ENCODE results near the gene KHDRBS2. TPM values are rescaled to one million over a fixed set of nuclear protein-coding genes. Genes with fewer than 3 reads are reported as not detected.

The KHDRBS2 gene
- total RNA-seq, 1 donor from 2014 or later: not detected

DNA sequence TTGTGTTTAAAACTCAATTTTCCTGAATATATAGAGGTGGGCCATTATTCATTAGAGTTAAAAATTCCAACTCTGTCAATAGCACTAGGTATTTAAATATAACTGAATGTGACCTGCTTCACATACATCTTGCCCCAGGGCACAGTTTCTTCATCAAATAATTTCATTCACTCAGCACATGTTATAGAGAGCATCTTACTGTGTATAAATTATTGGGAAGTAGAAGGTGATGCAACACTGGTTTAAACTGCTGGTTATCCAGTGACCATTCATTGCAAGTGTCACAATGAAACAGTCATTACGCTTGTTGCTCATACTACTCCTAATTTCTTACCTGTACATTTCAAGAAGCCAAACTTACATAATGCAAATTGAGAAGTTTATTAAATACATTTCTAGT, 93.4 kb downstream of the KHDRBS2 start:
- Histone ChIP-seq H3K4me3 (no peak overlapping the region), H3K27me3 (ENCODE audit: low read depth) (no peaks in the 10 kb centered on the region), H3K9me3 (replicated peaks) (peaks cover 9% of the 10 kb centered on the region), H3K27ac (replicated peaks) (no peak overlapping the region), H3K4me1 (no peaks in the 10 kb centered on the region), H3K36me3 (no peaks in the 10 kb centered on the region)
- no peak for DNase-seq
- intact Hi-C loops (cut with micrococcal nuclease): no loop called here
- TF ChIP-seq, protein P1, sequence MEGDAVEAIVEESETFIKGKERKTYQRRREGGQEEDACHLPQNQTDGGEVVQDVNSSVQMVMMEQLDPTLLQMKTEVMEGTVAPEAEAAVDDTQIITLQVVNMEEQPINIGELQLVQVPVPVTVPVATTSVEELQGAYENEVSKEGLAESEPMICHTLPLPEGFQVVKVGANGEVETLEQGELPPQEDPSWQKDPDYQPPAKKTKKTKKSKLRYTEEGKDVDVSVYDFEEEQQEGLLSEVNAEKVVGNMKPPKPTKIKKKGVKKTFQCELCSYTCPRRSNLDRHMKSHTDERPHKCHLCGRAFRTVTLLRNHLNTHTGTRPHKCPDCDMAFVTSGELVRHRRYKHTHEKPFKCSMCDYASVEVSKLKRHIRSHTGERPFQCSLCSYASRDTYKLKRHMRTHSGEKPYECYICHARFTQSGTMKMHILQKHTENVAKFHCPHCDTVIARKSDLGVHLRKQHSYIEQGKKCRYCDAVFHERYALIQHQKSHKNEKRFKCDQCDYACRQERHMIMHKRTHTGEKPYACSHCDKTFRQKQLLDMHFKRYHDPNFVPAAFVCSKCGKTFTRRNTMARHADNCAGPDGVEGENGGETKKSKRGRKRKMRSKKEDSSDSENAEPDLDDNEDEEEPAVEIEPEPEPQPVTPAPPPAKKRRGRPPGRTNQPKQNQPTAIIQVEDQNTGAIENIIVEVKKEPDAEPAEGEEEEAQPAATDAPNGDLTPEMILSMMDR (IDR thresholded peaks at IDR 0.05; ENCODE audit: borderline replicate concordance): no peak

DNA sequence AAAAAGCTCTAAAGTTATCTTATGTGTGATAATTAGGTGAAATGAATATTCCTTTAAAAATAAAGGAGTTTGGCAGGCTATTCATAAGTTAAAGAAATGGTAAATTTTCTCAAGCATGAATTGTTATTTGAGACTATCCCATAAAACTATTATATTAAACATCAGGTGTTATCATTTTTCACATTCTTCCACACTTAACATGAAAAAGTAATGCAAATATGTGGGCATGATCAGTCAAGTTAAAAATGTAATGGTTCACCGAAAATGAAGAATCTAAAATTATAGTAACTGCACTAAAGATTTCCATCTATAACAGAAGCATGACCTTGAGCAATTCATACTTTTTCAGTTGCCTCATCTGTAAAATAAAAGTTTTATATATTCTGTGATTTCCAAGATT, 110.8 kb downstream of the KHDRBS2 start:
- Histone ChIP-seq H3K9me3 (replicated peaks) (peaks cover 5% of the 10 kb centered on the region), H3K27ac (replicated peaks) (no peak overlapping the region), H3K4me3 (no peak overlapping the region), H3K4me1 (no peaks in the 10 kb centered on the region), H3K36me3 (no peaks in the 10 kb centered on the region), H3K27me3 (ENCODE audit: low read depth) (no peaks in the 10 kb centered on the region)
- intact Hi-C loops (cut with micrococcal nuclease): no loop called here
- no peak for DNase-seq
- TF ChIP-seq, protein P1 (IDR thresholded peaks at IDR 0.05; ENCODE audit: borderline replicate concordance): no peak

DNA sequence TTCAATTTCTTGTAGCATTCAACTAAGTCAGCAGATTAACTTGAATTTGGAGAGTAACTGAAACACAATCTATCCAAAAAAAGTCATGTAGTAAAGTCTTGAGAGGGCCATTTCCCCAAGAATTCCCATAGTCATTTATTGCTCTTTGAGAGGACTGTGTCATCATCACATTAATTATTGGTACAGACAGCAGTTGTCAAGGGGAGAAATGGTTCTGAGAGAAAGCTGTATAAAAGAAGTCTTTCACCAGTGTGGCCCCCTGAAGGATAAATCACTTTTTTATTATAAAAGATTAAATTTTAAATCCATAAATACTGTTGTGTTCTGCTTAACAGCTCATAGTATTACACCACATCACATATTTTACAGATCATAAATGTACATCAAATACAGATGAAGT, 111.5 kb downstream of the KHDRBS2 start:
- Histone ChIP-seq H3K27me3 (ENCODE audit: low read depth) (no peaks in the 10 kb centered on the region), H3K36me3 (no peaks in the 10 kb centered on the region), H3K27ac (replicated peaks) (no peak overlapping the region), H3K4me3 (no peak overlapping the region), H3K9me3 (replicated peaks) (peaks cover 5% of the 10 kb centered on the region), H3K4me1 (no peaks in the 10 kb centered on the region)
- TF ChIP-seq, protein P1 (IDR thresholded peaks at IDR 0.05; ENCODE audit: borderline replicate concordance): no peak
- intact Hi-C loops (cut with micrococcal nuclease): no loop called here
- DNase-seq: no peak

DNA sequence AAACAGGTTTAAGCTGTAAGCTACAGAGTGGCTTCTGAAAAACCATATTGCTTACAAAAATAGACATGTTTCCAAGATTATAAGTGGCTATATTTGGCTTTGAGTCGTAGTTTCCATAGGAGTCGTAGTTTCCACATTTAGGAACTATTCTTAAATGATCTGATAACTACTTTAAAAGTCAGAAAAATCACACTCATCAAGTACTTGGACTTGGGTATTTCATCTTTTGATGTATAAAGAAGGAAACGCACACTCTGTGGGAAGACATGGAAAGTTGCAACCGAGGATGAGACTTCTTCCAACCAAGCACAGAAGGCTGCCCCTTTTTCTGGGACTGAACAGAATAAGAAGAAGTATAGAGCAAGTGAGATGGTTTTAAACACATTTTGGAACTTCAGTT, 118.3 kb downstream of the KHDRBS2 start:
- H3K9me3 ChIP-seq (replicated peaks): peaks cover 10% of the 10 kb centered on the region
- H3K27me3 ChIP-seq (ENCODE audit: low read depth): no peaks in the 10 kb centered on the region
- H3K27ac ChIP-seq (replicated peaks): no peak overlapping the region
- no peak for DNase-seq
- no peaks in the 10 kb centered on the region for H3K36me3 ChIP-seq
- intact Hi-C loops (cut with micrococcal nuclease): no loop called here
- TF ChIP-seq, protein P1 (IDR thresholded peaks at IDR 0.05; ENCODE audit: borderline replicate concordance): no peak
- no peaks in the 10 kb centered on the region for H3K4me1 ChIP-seq
- H3K4me3 ChIP-seq: no peak overlapping the region

DNA sequence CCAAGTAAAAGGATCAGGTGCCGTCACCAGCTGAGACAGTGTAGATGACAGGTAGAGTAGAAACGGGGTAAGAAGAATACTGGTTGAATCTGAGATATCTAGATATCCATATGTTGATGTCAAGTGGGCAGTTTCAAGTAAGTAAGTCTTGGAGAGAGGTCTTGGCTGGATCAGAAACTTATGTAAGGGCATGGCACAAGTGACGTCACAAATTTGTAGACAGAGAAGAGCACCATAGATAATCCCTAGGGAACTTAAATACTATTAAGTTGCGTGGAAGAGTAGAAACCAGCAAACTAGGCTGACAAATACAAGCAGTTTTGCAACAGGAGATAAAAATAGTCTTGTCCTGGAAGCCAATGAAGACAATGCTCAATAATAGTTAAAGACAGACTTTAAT, 123.2 kb downstream of the KHDRBS2 start:
- Histone ChIP-seq H3K36me3 (no peaks in the 10 kb centered on the region), H3K27ac (replicated peaks) (no peak overlapping the region), H3K4me1 (no peaks in the 10 kb centered on the region), H3K27me3 (ENCODE audit: low read depth) (no peaks in the 10 kb centered on the region), H3K4me3 (no peak overlapping the region), H3K9me3 (replicated peaks) (peaks cover 27% of the 10 kb centered on the region)
- TF ChIP-seq, protein P1 (IDR thresholded peaks at IDR 0.05; ENCODE audit: borderline replicate concordance): no peak
- intact Hi-C loops (cut with micrococcal nuclease): no loop called here
- DNase-seq: no peak

DNA sequence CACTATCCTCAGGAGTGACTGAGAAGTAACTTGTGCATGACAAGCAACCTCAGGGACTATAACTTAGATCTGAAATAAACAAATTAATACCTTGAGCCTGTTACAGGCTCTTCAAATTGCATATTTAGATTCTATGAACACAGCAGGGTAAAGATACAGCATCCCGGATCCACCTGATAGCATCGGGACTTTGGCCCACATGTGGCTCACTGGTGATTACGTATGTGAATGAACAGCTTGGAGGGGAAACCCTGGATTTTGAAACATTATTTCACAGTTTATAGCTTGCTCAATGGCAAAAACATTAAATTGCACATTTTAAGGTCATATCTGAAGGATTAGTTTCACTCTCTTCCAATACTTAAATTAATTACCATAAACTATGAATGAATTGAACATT, 133.2 kb downstream of the KHDRBS2 start:
- Histone ChIP-seq H3K27me3 (ENCODE audit: low read depth) (no peaks in the 10 kb centered on the region), H3K9me3 (replicated peaks) (no peaks in the 10 kb centered on the region)

More for the DNA sequence above, 133.2 kb downstream of the KHDRBS2 start:
- H3K36me3 ChIP-seq: no peaks in the 10 kb centered on the region
- DNase-seq: no peak
- no peaks in the 10 kb centered on the region for H3K4me1 ChIP-seq
- H3K27ac ChIP-seq (replicated peaks): no peak overlapping the region
- TF ChIP-seq, protein P1 (IDR thresholded peaks at IDR 0.05; ENCODE audit: borderline replicate concordance): no peak
- intact Hi-C loops (cut with micrococcal nuclease): no loop called here
- H3K4me3 ChIP-seq: no peak overlapping the region
